GM19099 (cell line): ENCODE measurements around the gene ARL11.

Experiments
- POLR2A ChIP-seq: IDR thresholded peaks from 3 replicates; pipeline ENCODE4 v1.6.1; 2011; ENCODE audit warnings: low read depth; ENCODE audit not compliant: insufficient read length; ENCODE audit errors: extremely low read depth

The ARL11 gene

DNA sequence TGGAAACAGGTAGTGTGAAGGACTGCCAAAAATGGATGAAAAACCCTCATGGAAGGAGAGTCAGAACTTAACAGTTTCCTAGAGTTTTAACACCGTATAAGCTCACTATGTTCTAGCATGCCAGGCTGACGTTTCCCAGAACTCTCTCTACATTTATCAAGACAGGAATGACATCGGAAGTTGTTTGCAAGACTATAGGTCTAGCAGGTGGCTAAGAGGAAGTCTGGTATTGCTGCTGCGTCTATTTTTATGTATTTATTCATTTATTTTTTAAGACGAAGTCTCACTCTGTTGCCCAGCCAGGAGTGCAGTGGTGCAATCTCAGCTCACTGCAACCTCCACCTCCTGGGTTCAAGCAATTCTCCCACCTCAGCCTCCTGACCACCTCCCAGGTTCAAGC is 20.5 kb upstream of the ARL11 start:
- TF ChIP-seq POLR2A = no peak

DNA sequence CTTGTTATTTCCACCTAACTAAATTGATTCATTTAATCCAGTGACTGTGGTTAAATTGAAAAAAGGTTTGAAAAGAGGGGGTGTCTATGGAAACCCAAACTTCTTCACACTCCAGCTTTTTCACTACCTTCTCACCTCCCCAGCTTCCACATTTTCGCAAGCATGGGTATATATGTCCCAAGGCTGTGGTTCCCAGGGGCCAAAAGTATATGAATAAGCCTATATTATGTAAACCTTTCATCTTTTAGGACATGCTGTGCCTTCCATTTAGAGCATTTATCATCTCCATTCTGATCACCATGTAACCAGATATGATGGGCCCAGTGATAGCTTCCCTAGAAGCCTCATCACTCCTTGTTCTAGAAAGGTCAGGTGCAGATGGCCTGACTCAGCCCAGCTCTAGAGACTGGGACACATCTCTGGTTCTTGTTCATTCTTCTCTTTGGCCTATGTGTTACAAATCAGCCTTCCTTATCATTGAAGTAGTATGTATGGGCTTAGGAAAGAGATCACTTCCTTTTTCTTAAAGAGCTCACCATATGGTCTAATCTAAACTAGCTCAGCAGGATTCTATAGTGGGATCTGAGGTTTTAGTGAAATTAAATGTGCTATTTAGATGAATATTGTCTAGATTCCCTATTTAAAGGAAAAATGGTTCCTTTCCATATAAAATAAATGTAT is 19.5 kb upstream of the ARL11 start:
- TF ChIP-seq POLR2A = no peak

DNA sequence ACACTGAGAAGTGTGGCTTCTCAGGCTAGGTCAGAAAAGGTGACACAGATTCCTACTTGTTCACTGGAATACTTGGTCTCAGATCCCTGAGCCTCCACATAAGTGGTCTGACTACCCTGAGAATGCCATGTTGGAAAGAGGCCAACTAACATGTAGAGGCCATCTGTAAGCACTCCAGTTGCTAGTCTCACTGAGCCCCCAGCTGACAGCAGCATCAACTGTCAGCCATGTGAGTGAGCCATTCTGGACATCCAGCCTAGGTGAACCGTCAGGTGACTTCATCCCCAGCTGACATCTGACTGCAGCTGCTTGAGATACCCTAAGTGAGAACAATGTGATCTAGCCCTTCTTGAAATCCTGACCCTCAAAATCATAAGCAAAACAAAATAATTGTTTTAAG is 18.1 kb upstream of the ARL11 start:
- TF ChIP-seq POLR2A = no peak

DNA sequence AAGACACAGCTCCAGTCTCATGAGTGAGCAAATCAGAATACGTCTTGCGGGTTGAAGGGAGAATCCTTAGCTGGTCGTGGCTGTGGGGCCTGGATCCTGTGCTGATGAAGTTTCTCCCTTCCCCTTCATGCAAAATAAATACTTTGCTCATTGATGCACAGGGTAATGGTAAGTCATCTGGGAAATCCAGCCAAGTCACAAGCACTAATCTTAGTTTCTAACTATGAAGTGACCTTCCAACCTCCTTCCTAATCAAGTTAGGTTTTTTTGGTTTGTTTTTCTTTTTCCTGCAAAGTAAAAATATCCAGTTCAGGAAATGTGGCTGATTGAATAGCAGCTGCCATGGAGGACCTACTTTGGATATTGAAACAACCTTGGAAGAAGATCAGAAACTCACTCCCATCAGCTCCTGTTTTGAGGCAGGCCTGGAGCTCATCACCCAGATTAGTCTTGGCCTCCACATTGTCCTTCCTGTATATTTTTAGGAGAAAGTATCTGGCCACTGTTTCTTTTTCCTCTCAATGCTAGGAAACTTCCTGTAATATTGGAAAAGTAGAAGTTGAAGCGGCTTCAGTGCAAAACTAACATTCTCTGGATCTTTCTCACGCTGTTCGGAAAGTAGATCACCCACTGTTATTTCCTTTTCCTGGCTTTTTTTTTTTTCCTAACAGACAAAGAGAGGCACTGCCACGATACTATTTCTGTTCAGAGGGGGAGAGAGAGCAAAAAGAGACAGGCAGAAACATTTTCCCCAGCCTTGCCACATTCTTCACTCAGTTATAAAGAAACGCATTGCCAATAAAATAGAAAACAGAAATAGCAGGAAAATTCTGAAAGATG is 12.3 kb upstream of the ARL11 start:
- TF ChIP-seq POLR2A = no peak

DNA sequence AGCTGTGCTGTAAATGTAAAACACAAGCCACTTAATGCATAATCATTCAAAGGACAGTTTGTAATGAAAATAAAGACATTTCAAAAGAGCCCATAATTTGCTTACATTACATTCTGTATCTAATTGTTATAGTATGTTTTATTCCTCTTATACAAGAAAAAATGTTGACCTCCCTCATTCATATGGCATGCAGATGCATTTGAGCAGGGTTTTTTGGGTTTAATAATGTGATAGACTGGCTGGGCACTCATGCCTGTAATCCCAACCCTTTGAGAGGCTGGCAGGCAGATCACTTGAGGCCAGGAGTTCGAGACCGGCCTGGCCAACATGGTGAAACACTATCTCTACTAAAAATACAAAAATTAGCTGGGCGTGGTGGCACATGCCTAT is 11.6 kb upstream of the ARL11 start:
- TF ChIP-seq POLR2A = no peak

DNA sequence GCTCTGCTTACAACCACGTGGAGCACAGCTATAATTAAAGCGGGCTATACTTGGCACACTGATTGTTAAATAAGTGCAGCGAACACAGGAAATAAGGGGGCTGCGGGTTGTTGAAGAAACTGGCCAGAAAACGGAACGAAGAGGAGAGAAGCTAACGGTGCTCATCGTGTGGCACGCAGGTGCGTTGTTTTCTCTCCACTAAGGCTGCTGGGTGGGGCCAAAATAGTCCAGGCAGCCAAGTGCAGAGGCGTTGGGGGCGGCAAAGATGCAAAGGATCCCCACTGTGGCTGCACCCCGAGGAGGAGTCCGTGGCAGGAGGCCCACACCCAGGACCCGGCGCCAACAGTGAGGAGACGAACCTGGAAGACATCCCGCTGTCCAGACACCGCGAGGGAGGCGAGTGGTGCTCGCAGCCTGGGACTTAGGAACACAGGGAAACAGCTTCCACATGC is 8.1 kb upstream of the ARL11 start:
- TF ChIP-seq POLR2A = peak; percentile 28

DNA sequence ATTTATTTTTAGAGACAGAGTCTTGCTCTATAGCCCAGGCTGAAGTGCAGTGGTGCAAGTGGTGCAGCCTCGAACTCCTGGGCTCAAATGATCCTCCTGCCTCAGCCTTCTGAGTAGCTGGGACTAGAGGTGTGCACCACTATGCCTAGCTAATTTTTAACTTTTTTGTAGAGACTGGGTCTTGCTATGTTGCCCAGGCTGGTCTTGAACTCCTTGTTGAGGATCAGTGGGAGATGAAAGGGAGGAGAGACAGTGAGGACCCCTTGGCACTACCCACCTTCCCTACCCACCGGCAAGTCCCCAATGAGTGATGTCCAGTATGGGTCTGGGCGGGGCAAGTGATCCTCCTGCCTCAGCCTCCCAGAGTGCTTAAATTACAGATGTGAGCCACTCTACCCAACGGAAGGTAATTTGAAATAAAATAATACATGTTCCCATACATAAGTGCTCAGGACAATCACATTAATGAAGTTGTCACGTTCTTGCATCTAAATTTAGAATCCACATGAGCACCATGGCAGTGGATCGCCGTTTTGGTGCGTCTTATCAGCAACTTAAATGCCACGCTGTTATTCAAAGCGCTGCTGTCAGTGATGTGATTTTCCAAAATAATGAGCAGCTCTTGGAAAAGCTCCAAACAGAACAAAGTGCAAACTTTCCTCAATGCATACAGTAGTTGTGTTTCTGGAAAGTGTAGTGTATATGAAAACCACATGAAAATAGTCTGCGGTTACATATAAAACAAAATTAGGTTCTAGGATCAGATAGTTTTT is 5.9 kb upstream of the ARL11 start:
- no peak for TF ChIP-seq POLR2A

DNA sequence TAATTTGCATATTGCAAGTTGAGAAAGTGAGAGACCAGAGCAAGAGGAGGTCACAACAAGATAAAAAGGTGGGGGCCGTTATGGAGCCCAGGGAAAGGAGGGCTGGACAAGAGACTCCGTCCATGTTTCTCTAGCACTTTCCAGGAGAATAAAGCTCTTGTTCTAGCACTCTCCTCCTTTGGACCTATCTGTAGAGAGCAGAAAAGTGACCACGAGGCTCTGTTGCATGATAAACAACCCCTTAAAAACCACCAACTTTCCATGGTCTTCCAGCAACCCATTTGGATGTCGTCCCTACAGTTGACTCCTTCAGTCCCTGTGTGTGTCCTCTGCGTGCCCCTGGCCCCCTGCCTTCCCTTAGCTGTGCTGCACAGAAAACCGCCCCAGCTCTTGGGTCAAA is 4.1 kb upstream of the ARL11 start:
- no peak for TF ChIP-seq POLR2A

DNA sequence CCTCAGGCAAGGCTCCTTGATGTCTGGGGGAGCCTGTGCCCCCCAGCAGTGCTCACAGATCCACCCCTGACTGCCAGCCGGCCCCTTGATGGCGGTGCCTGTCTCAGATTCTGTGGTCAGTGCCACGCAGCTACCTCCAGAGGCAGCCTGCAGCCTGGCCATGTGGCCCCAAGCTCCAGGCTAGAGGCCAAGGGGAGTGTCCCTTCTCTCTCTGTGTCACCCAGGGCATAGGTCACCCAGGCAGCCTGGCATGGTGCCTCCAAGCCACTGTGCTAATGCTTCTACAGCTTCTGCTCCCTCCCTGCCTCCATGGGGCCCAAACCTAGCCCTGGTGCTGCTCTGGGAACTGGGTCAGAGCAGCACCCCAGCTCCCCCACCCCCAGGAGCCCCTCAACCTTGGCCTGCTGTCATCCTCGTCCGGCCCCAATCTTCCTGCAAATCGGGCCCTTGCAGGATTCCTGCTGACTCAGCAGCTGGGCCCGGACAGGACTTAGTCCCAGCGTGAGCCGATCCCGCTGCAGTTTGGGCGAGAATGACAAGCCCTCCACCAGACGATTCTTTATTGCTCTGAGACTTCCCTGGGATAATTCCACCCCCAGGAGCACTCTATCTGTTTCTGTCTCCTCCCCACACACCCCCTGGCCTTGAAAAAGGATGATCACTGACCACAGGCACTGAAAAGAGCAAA is 2.8 kb upstream of the ARL11 start:
- TF ChIP-seq POLR2A = no peak

DNA sequence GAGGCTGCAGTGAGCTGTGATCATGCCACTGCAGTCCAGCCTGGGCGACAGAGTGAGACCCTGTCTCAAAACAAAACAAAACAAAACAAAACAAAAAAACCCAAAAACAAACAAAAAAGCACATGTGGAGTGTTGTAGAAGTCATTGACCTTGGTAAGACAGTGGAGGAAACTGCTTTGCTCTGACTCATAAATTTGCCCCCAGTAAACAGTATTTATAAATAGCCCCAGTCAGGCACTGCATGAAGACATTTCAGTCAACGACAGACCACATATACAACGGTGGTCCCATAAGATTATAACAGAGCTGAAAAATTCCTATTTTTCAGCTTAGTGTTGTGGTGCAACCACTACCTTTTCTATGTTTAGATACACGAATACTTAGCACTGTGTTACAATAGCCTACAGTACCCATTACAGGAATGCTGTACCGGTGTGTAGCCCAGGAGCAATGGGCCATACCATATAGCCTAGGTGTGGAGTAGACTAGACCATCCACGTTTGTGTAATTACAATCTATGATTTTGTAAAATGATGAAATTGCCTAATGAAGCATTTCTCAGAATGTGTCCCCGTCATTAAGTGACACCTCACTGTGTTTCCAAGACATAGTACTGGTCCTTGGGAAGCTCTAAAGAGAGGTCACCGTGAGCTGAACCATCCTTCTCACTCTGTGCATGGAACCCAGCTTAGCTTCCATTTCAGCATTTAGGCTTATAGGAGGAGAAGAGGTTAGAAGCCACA is 1.1 kb downstream of the ARL11 start:
- TF ChIP-seq POLR2A = no peak

DNA sequence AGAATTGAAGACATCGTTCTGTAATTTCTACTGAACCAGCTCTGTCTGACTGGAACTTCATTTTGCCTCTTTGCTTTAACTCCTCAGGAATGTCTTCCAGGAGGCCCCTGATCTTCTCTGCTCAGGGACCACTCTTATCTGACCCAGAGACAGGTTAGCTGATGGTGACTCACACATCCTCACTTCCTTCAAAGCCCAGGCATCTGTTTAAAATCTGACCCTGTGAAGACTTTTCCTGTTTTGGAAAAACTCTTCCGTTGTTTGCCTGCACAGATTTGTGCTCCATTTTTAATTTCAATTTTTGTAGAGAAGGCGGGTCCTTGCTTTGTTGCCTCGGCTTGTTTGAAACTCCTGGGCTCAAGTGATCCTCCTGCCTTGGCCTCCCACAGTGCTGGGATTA is 1.6 kb downstream of the ARL11 start:
- TF ChIP-seq POLR2A = no peak

DNA sequence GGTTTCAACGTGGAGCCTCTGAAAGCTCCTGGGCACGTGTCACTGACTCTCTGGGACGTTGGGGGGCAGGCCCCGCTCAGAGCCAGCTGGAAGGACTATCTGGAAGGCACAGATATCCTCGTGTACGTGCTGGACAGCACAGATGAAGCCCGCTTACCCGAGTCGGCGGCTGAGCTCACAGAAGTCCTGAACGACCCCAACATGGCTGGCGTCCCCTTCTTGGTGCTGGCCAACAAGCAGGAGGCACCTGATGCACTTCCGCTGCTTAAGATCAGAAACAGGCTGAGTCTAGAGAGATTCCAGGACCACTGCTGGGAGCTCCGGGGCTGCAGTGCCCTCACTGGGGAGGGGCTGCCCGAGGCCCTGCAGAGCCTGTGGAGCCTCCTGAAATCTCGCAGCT is 2.3 kb downstream of the ARL11 start:
- no peak for TF ChIP-seq POLR2A

DNA sequence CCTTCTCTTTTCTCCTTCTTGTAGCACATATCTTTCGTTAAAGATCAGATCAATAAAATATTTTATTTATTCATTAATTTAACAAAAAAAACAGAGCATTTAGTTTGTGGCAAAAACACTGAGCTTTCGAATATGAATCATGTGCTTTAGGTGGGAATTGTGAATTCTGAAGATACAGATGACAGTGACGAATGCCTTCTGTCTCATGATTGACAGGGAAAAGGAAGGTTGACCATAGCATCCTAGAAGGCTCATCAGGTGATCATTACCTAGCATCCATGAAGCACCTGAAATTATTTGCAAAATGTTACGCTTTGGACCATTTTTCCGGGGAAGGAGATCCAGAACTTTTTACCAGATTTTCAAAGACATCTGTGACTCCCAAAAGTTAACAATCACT is 3.8 kb downstream of the ARL11 start:
- no peak for TF ChIP-seq POLR2A

DNA sequence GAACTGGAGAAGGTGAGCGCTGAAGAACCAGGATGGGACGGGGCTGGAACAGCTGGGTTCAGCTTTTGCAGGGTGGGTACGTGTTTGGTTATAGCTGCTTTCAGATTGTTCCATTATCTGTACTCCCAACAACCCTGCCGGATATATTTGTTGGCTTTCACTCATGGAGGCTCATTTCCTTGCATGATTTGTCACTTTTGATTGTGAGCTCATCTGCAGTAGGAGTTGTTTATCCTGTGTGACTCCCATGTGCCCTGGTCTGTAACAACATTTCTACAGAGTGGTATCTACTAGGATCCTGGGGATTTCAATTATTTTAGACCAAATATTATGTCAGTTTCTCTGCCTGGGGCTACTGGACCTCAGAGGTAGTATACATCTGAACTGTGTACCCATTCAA is 5.4 kb downstream of the ARL11 start:
- TF ChIP-seq POLR2A = no peak

DNA sequence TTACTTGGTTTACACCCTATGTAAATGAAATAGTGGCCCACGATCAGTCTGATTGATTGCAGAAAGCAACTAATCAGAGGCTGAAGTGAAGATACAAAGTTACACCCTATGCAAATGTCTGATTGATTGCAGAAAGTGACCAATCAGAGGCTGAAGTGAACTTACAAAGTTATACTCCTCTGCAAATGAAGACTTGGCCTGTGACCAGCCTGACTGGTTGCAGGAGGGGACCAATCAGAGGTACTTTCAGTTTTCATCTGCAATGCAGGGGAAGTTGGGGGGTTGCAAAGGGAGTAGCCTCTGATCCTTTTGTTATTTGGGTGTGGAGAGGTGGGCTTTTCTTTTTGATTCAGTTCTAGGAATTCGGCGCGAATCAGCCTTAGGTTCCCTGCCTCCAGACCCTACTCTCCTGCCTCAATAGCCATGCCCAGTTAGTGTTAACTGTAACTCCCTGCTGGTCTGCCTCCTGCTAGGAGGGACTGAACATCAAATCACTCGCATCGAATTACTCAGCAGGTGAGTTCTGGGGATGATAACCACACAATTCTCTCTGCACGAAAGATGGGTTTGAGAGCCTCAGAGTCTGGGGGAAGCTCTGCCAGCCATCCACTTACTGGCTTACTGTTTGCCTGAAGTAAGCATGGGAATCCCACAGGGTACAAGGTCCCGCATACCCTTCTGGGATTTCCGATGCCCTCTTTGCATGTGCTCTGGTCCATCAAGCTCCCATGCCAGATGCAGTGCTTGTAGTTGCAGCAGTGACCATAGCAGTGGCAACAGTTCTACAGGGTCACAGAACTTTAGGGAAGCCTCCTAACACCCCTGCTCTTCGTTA is 7.5 kb downstream of the ARL11 start:
- TF ChIP-seq POLR2A = no peak
